Thyroid gland (tissue), 4 donors: ENCODE measurements around the gene F10. TPM values are rescaled to one million over a fixed set of nuclear protein-coding genes. Genes with fewer than 3 reads are reported as not detected.

ENCODE experiments used
- DNase-seq, 2 donors: peaks; one replicate each; pipeline ENCODE4 v3.0.0-alpha.2; 2019
- H3K27ac ChIP-seq, 3 donors: fragments of 200-600 bp; sonication (generic); 1 replicate in 2 of 3; 2 replicates in 1 of 3; pipeline ENCODE4 v1.5.1; 2016 to 2019; ENCODE audit warnings: mild to moderate bottlenecking in 1 of 3, moderate library complexity in 1 of 3
- H3K27me3 ChIP-seq: fragments of 200-600 bp; sonication (generic); one replicate; pipeline ENCODE4 v1.5.1; 2019
- H3K36me3 ChIP-seq, 2 donors: fragments of 200-600 bp; sonication (generic); one replicate each; pipeline ENCODE4 v1.5.1; 2016 to 2019
- H3K4me1 ChIP-seq, 2 donors: fragments of 200-600 bp; sonication (generic); one replicate each; pipeline ENCODE4 v1.5.1; 2017 to 2019
- H3K4me3 ChIP-seq, 3 donors: fragments of 200-600 bp; sonication (generic); replicated peaks in 1 of 3; 1 replicate in 2 of 3; 2 replicates in 1 of 3; pipeline ENCODE4 v1.5.1; 2016; ENCODE audit warnings: mild to moderate bottlenecking in 1 of 3
- H3K9me3 ChIP-seq: fragments of 200-600 bp; sonication (generic); one replicate; pipeline ENCODE4 v1.5.1; 2017
- CTCF ChIP-seq, 6 experiments: fragments of 200-600 bp in 3 of 6; fragments of 450-650 bp in 3 of 6; sonication (generic) in 3 of 6; IDR thresholded peaks; one replicate each; pipeline ENCODE4 v1.5.1; 2016 to 2019; ENCODE audit warnings: antibody characterized with exemption in 6 of 6, mild to moderate bottlenecking in 2 of 6, inconsistent platforms in 1 of 6, moderate library complexity in 1 of 6
- POLR2A ChIP-seq, 2 donors: fragments of 450-650 bp; IDR thresholded peaks; one replicate each; pipeline ENCODE4 v1.6.1; 2017; ENCODE audit warnings: antibody characterized with exemption in 2 of 2, mild to moderate bottlenecking in 2 of 2, moderate library complexity in 1 of 2
- WGBS, 2 donors: methylation state at CpG; one replicate each; pipeline ENCODE4 v1.1.5; 2017; 5-methylcytosine and 5-hydroxymethylcytosine counted together
- intact Hi-C: fragments of 100-400 bp; cut with DNase I; formaldehyde crosslinking; loops from one replicate; pipeline ENCODE4 v1.15.1; 2023
- total RNA-seq, 4 donors: library from RNA; depleted of rRNA; stranded (reverse); fragments of >200 nt; gene quantifications; one replicate each; pipeline ENCODE4 v1.2.3, GENCODE V29; 2016

The F10 gene
- total RNA-seq, 4 donors from 2014 or later = 4.0 to 19.9 (median 7.0) TPM

GRCh38 chr13:113086991-113087922 is 35.3 kb upstream of the F10 start:
- Histone ChIP-seq H3K4me1 (peaks cover 7 to 14% of the 10 kb centered on the region in 2 donors), H3K9me3 (no peaks in the 10 kb centered on the region), H3K36me3 (peaks cover 14 to 37% of the 10 kb centered on the region in 2 donors), H3K4me3 (no peak overlapping the region), H3K27ac (no peak overlapping the region), H3K27me3 (no peaks in the 10 kb centered on the region)
- intact Hi-C loops = no loop called here
- TF ChIP-seq CTCF (IDR thresholded peaks at IDR 0.05) = no peak
- no peak for TF ChIP-seq POLR2A (IDR thresholded peaks at IDR 0.05)
- 90 to 92% methylated on average over 28 to 37 of the region's 39 CpGs for WGBS, 2 donors
- DNase-seq = no peak

GRCh38 chr13:113087923-113088690 is 34.5 kb upstream of the F10 start:
- Histone ChIP-seq H3K4me3 (no peak overlapping the region), H3K4me1 (peaks cover 5 to 10% of the 10 kb centered on the region in 2 donors), H3K9me3 (no peaks in the 10 kb centered on the region), H3K27ac (no peak overlapping the region), H3K36me3 (peaks cover 14 to 37% of the 10 kb centered on the region in 2 donors), H3K27me3 (no peaks in the 10 kb centered on the region)
- TF ChIP-seq CTCF (IDR thresholded peaks at IDR 0.05) = no peak
- TF ChIP-seq POLR2A (IDR thresholded peaks at IDR 0.05) = no peak
- no peak for DNase-seq
- WGBS, 2 donors = 90 to 94% methylated on average over 33 to 37 of the region's 40 CpGs
- intact Hi-C loops = no loop called here

- no peak for DNase-seq
- Histone ChIP-seq H3K4me3 (no peak overlapping the region), H3K27ac (no peak overlapping the region), H3K4me1 (peaks cover 0 to 4% of the 10 kb centered on the region in 2 donors), H3K36me3 (peaks cover 14 to 37% of the 10 kb centered on the region in 2 donors), H3K9me3 (no peaks in the 10 kb centered on the region), H3K27me3 (no peaks in the 10 kb centered on the region)
- intact Hi-C loops = no loop called here
- TF ChIP-seq CTCF (IDR thresholded peaks at IDR 0.05) (no peak), POLR2A (IDR thresholded peaks at IDR 0.05) (no peak)
- 89 to 90% methylated on average over 16 to 17 of the region's 17 CpGs for WGBS, 2 donors
These were observed 33.9 kb upstream of the F10 start for GRCh38 chr13:113088691-113089020.

- H3K27ac ChIP-seq = no peak overlapping the region
- intact Hi-C loops = no loop called here
- H3K36me3 ChIP-seq = peaks cover 14 to 36% of the 10 kb centered on the region in 2 donors
- no peaks in the 10 kb centered on the region for H3K9me3 ChIP-seq
- no peak for DNase-seq
- 89 to 91% methylated on average over 36 of the region's 36 CpGs for WGBS, 2 donors
- no peak overlapping the region for H3K4me3 ChIP-seq
- TF ChIP-seq POLR2A (IDR thresholded peaks at IDR 0.05) = no peak
- no peak for TF ChIP-seq CTCF (IDR thresholded peaks at IDR 0.05)
- no peaks in the 10 kb centered on the region for H3K27me3 ChIP-seq
- no peaks in the 10 kb centered on the region for H3K4me1 ChIP-seq
These were observed 32.7 kb upstream of the F10 start for GRCh38 chr13:113089693-113090414.
